HUES6 (cell line): ENCODE data around the gene EPG5.

Experiments used
- H3K27ac ChIP-seq: 2 replicates; pipeline ENCODE4 v1.7.0; 2013; ENCODE audit warnings: low read depth, mild to moderate bottlenecking, low read length, inconsistent platforms
- H3K27me3 ChIP-seq: 2 replicates; pipeline ENCODE4 v1.6.1; 2013; ENCODE audit warnings: low read length; ENCODE audit not compliant: control insufficient read depth, insufficient read depth
- H3K36me3 ChIP-seq: 2 replicates; pipeline ENCODE4 v1.6.1; 2013; ENCODE audit warnings: low read length; ENCODE audit not compliant: control insufficient read depth, insufficient read depth
- H3K4me1 ChIP-seq: 2 replicates; pipeline ENCODE4 v1.6.1; 2013; ENCODE audit warnings: low read length; ENCODE audit not compliant: control insufficient read depth, insufficient read depth
- H3K4me3 ChIP-seq: 2 replicates; pipeline ENCODE4 v1.5.1; 2013; ENCODE audit warnings: low read depth, low read length
- H3K9ac ChIP-seq: one replicate; pipeline ENCODE4 v1.6.1; 2013; ENCODE audit warnings: mild to moderate bottlenecking, low read length
- H3K9me3 ChIP-seq: 2 replicates; pipeline ENCODE4 v1.6.1; 2013; ENCODE audit warnings: low read depth, low read length; ENCODE audit not compliant: control insufficient read depth, insufficient read depth

EPG5 gene

DNA sequence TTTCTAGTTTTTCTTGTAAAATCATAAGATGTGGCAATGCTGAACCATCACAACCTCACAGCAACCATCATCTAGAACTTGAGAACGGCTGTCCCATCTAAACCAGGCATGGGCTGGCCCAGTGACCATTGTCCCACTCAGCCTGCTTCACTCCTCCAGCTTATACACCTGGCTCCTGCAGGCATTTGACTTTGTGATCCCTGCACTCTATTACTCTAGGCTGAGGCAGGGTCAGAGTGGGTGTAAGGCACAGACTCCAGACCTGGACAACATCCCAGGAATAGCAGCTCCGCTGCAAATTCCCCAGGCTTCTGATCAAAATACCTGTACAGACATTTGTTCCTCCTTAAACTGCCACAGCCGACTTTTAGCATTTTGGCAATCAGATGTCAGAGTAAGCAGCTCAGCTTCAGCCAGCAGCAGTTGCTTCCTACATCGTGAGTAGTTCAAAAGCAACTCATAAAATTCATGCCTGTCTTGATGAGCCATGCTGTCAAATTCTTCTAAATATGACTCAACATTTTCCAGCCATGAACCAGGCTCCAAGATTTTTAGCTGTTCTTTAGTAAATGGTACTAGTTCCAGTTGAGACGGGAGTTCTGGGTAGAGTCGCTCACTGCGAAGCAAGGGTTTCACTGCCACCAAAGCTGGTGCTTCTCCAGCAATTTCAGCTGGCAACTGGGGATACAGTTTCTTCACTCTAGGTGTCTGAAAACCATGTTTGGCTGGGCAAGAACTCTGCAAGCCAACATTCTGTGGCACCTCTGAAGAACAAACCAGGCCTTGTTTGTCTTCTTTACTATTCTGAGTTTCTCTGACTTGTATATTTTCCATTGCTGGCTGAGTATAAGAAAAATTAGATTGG, 12.8 kb downstream of the EPG5 start:
- H3K4me3 ChIP-seq = no peak overlapping the region
- H3K4me1 ChIP-seq = no peaks in the 10 kb centered on the region
- H3K27ac ChIP-seq = no peak overlapping the region
- H3K9ac ChIP-seq = no peak overlapping the region
- no peaks in the 10 kb centered on the region for H3K9me3 ChIP-seq
- H3K36me3 ChIP-seq = peaks cover 41% of the 10 kb centered on the region
- H3K27me3 ChIP-seq = no peaks in the 10 kb centered on the region

- no peak overlapping the region for H3K4me3 ChIP-seq
- H3K27me3 ChIP-seq = no peaks in the 10 kb centered on the region
- H3K27ac ChIP-seq = no peak overlapping the region
- no peak overlapping the region for H3K9ac ChIP-seq
- H3K36me3 ChIP-seq = peaks cover 63% of the 10 kb centered on the region
- no peaks in the 10 kb centered on the region for H3K9me3 ChIP-seq
- no peaks in the 10 kb centered on the region for H3K4me1 ChIP-seq
These were observed 16.0 kb downstream of the EPG5 start for GRCh38 chr18:45951016-45951714.

- no peaks in the 10 kb centered on the region for H3K27me3 ChIP-seq
- H3K9me3 ChIP-seq = no peaks in the 10 kb centered on the region
- H3K4me1 ChIP-seq = no peaks in the 10 kb centered on the region
- H3K36me3 ChIP-seq = peaks cover 64% of the 10 kb centered on the region
- no peak overlapping the region for H3K4me3 ChIP-seq
- no peak overlapping the region for H3K27ac ChIP-seq
- H3K9ac ChIP-seq = no peak overlapping the region
These were observed 21.5 kb downstream of the EPG5 start for GRCh38 chr18:45945669-45946068.

DNA sequence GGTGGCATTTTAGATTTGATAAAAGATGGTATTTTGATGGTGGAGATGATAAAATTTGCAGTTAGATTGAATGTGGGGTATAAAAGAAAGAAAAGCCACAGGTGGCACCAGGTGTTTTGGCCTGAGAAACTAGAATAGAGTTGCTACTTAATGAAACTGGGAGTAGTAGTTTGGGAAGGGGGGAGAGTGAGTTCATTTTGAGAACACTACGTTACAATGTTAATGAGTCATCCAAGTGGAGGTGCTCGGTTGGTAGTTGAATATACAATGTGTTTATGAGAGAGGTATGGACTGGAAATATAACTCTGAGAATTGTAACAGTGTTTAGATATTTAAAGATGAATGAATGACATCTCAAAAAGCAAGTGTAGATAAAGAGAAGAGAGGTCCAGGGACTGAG, 26.4 kb downstream of the EPG5 start:
- Histone ChIP-seq H3K4me3 (no peak overlapping the region), H3K4me1 (no peaks in the 10 kb centered on the region), H3K36me3 (peaks cover 66% of the 10 kb centered on the region), H3K9me3 (no peaks in the 10 kb centered on the region), H3K27ac (no peak overlapping the region), H3K9ac (no peak overlapping the region), H3K27me3 (no peaks in the 10 kb centered on the region)

- peaks cover 61% of the 10 kb centered on the region for H3K36me3 ChIP-seq
- no peak overlapping the region for H3K9ac ChIP-seq
- no peak overlapping the region for H3K4me3 ChIP-seq
- no peaks in the 10 kb centered on the region for H3K27me3 ChIP-seq
- no peaks in the 10 kb centered on the region for H3K4me1 ChIP-seq
- no peak overlapping the region for H3K27ac ChIP-seq
- no peaks in the 10 kb centered on the region for H3K9me3 ChIP-seq
These were observed 27.9 kb downstream of the EPG5 start for GRCh38 chr18:45939236-45939635.

DNA sequence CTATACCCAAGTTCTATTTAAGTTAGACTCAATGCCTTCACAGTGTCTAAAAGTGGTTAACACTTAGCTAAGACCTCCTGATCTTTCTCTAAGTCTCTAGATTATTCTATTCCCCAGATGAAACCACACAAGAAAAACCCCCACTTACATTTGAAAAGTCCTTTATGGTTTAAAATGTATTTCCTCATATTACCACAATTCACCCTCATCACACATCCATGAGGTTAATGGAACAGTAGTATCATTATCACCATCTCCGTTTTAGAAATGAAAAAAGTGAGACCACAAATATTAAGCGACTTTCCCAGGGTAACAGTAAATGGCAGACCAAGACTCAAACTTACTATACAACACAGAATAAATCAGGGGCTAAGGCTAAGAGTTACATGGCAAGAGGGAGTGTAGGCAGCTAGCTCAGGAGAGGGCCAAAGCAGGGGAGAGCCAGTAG, 28.6 kb downstream of the EPG5 start:
- Histone ChIP-seq H3K36me3 (peaks cover 57% of the 10 kb centered on the region), H3K9me3 (no peaks in the 10 kb centered on the region), H3K27me3 (no peaks in the 10 kb centered on the region), H3K27ac (no peak overlapping the region), H3K9ac (no peak overlapping the region), H3K4me1 (no peaks in the 10 kb centered on the region), H3K4me3 (no peak overlapping the region)

DNA sequence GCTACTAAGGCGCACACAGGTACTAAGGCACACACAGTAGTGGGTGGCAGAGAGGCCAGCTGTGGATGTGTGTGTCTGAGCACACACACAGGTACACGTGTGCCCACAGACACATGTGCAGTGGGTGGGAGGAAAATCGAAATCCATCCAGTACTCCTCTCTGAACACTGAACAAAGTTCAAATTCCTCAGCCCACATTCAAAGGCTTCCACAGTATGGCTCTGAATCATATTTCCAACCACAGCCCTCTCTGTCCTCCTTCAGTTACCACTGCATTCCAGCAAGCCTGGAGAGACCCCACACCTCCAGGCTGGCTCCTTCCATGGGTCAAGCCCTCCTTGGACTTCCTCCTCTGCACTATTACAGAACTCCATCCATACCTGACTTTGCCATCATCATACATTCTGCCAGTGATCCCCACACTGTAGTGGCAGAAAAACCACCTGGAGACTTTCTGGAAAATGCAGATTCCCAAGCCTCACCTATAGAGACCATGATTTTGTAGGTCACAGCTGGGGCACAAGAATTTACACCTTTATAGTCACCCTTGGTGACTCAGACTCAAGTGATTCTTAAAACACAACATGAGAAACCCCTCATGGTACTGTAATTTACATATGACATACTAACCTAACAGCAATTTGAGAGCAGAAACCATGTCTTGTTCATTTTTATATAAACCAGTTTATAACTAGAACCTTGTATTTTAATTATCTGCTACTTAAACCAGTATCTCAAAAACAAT, 31.4 kb downstream of the EPG5 start:
- Histone ChIP-seq H3K9ac (no peak overlapping the region), H3K4me3 (no peak overlapping the region), H3K4me1 (no peaks in the 10 kb centered on the region), H3K36me3 (peaks cover 42% of the 10 kb centered on the region), H3K9me3 (no peaks in the 10 kb centered on the region), H3K27me3 (no peaks in the 10 kb centered on the region), H3K27ac (no peak overlapping the region)

DNA sequence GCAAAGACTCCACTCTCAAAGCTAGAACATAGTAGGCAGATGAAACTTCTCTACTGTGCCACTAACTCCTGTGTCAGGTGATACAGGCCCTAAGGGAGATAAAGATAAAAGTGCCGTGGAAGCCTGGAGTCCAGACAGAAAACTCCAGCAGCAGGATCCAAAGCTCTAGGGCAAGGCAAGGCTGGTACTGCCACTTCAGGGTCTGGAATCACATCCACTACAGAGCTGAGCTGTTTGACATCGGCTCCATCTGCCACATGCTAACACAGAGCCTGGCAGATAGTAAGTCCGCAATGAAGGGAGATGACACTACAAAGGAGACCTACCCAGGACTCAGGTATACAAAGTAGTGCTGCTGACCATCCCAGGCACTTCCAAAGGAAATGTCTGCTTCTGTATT, 34.4 kb downstream of the EPG5 start:
- H3K4me3 ChIP-seq = no peak overlapping the region
- H3K4me1 ChIP-seq = no peaks in the 10 kb centered on the region
- no peaks in the 10 kb centered on the region for H3K9me3 ChIP-seq
- H3K27ac ChIP-seq = no peak overlapping the region
- H3K9ac ChIP-seq = no peak overlapping the region
- H3K36me3 ChIP-seq = peaks cover 39% of the 10 kb centered on the region
- H3K27me3 ChIP-seq = no peaks in the 10 kb centered on the region

DNA sequence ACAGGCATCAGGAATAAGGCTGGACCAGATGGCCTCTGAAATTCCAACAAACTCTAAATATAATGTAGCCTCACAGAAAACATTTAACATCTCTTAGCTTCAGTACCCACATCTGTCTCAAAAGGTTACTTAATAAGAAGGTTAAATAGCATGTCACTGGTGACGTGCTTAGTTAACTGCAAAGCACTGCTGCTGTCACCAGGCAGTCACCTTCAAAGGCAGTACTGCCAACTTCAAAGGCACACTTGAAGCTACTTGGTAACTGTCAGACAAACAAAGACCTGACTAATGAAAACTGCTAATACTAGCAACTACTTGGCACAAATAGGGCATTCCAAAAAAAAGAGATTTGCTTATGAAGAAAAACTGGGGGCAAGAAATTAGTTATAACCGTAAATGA, 36.2 kb downstream of the EPG5 start:
- Histone ChIP-seq H3K27me3 (no peaks in the 10 kb centered on the region), H3K4me1 (no peaks in the 10 kb centered on the region), H3K36me3 (peaks cover 42% of the 10 kb centered on the region), H3K9ac (no peak overlapping the region), H3K27ac (no peak overlapping the region), H3K9me3 (no peaks in the 10 kb centered on the region), H3K4me3 (no peak overlapping the region)

- Histone ChIP-seq H3K27ac (no peak overlapping the region), H3K27me3 (no peaks in the 10 kb centered on the region), H3K4me1 (no peaks in the 10 kb centered on the region), H3K36me3 (peaks cover 67% of the 10 kb centered on the region), H3K9me3 (no peaks in the 10 kb centered on the region), H3K9ac (no peak overlapping the region), H3K4me3 (no peak overlapping the region)
These were observed 40.4 kb downstream of the EPG5 start for GRCh38 chr18:45926691-45927090.

DNA sequence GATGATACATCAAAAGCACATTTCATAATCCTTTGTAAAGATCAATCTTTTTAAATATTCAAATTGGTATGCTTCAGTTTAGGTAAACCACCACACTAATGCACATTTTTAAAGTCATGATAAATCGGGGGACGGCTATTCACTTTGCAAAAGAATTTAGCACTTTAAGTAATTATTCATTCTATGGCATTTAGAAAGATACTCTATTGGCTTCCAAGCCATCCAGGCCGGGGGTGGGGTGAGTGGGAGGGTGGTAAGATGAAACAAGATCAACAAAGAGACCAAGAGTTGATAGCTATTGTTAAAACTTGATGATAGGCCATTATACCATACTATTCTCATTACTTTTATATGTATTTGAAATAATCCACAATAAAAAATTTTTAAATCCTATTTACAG, 41.0 kb downstream of the EPG5 start:
- Histone ChIP-seq H3K27me3 (no peaks in the 10 kb centered on the region), H3K4me3 (no peak overlapping the region), H3K4me1 (no peaks in the 10 kb centered on the region), H3K9ac (no peak overlapping the region), H3K27ac (no peak overlapping the region), H3K9me3 (no peaks in the 10 kb centered on the region), H3K36me3 (peaks cover 71% of the 10 kb centered on the region)
